HCT116 (cell line): ENCODE measurements around the gene WIPI1. TPM values are rescaled to one million over a fixed set of nuclear protein-coding genes. Genes with fewer than 3 reads are reported as not detected.

Source experiments
- ATAC-seq: fragments of 200-7000 bp; cut with Tn5 transposase; 2 replicates; pipeline ENCODE4 v1.9.1; 2020; ENCODE audit warnings: mild to moderate bottlenecking, moderate library complexity
- BruUV-seq: library from RNA; stranded (reverse); fragments of 400-500 nt; replicated peaks from 2 replicates; lab custom pipeline; 2021; lab: Mats Ljungman, UMichigan
- CTCF ChIA-PET: fragments of 300-600 bp; sonication (Branson Sonifier 250); formaldehyde crosslinking; loops from one replicate; lab custom pipeline; 2021; ENCODE audit warnings: antibody characterized with exemption; lab: Charles Lee
- POLR2A ChIA-PET: fragments of 300-600, 350-600 bp; sonication (Branson Sonifier 250); formaldehyde crosslinking; loops from one replicate; lab custom pipeline; 2021; ENCODE audit warnings: antibody characterized with exemption; lab: Charles Lee
- RAD21 ChIA-PET, 2 experiments: fragments of 300-600 bp; sonication (Branson Sonifier 250); formaldehyde crosslinking; loops; one replicate each; lab custom pipeline; 2023; ENCODE audit warnings: low total read pairs in 2 of 2; ENCODE audit not compliant: uncharacterized antibody in 2 of 2, unreplicated experiment in 2 of 2, low non-redundant PET in 1 of 2; lab: Charles Lee
- DNase-seq: peaks from one replicate; pipeline ENCODE4 v3.0.0-alpha.2; 2010; ENCODE audit warnings: low read depth, low spot score
- H2AFZ ChIP-seq: fragments of 200-600 bp; shearing (Covaris generic), sonication (generic); 2 replicates; pipeline ENCODE4 v1.6.1; 2017; ENCODE audit warnings: low read depth, mixed run types, mixed read lengths, antibody characterized with exemption, low read length; ENCODE audit not compliant: poor library complexity, severe bottlenecking
- H3K27ac ChIP-seq: 2 replicates; pipeline ENCODE4 v1.5.1; 2012; ENCODE audit warnings: low read depth, low read length
- H3K27me3 ChIP-seq: fragments of 200-600 bp; sonication (generic); 2 replicates; pipeline ENCODE4 v1.6.1; 2016; ENCODE audit warnings: mixed run types, low read length, mixed read lengths; ENCODE audit not compliant: insufficient read depth
- H3K36me3 ChIP-seq, 2 experiments: fragments of 200-500 bp in 1 of 2; fragments of 200-600 bp in 1 of 2; sonication (Bioruptor generic) in 1 of 2; sonication (generic) in 1 of 2; 2 replicates each; pipeline versions ENCODE4 v1.5.1 to v1.6.1; 2014 to 2016; ENCODE audit warnings: low read length in 2 of 2, inconsistent platforms in 1 of 2, mixed read lengths in 1 of 2, mixed run types in 1 of 2; ENCODE audit not compliant: insufficient read depth in 2 of 2, control insufficient read depth in 1 of 2
- H3K4me1 ChIP-seq, 2 experiments: fragments of 200-600 bp in 1 of 2; sonication (generic) in 1 of 2; 2 replicates each; pipeline versions ENCODE4 v1.5.1 to v1.6.1; 2012 to 2017; ENCODE audit warnings: low read length in 2 of 2, inconsistent platforms in 1 of 2, mild to moderate bottlenecking in 1 of 2, mixed read lengths in 1 of 2, mixed run types in 1 of 2, moderate library complexity in 1 of 2; ENCODE audit not compliant: insufficient read depth in 2 of 2, control insufficient read depth in 1 of 2
- H3K4me2 ChIP-seq: fragments of 200-600 bp; sonication (generic); 2 replicates; pipeline ENCODE4 v1.6.1; 2017; ENCODE audit warnings: mixed run types, low read length, mixed read lengths
- H3K4me3 ChIP-seq, 2 experiments: fragments of 200-600 bp in 1 of 2; sonication (generic) in 1 of 2; replicated peaks in 1 of 2; 2 replicates each; pipeline ENCODE4 v1.5.1; 2011 to 2016; ENCODE audit warnings: low read length in 2 of 2, control low read depth in 1 of 2, low read depth in 1 of 2, mild to moderate bottlenecking in 1 of 2, mixed read lengths in 1 of 2, mixed run types in 1 of 2
- H3K79me2 ChIP-seq: fragments of 200-600 bp; sonication (generic); 2 replicates; pipeline ENCODE4 v1.6.1; 2017; ENCODE audit warnings: mild to moderate bottlenecking, mixed run types, low read length, moderate library complexity, mixed read lengths; ENCODE audit not compliant: insufficient read depth
- H3K9ac ChIP-seq: fragments of 200-600 bp; sonication (generic); 2 replicates; pipeline ENCODE4 v1.6.1; 2016; ENCODE audit warnings: low read length, mixed read lengths
- H3K9me2 ChIP-seq: fragments of 200-600 bp; sonication (generic), shearing (Covaris generic); 2 replicates; pipeline ENCODE4 v1.6.1; 2017; ENCODE audit warnings: mixed run types, mild to moderate bottlenecking, moderate library complexity; ENCODE audit not compliant: insufficient read depth
- H3K9me3 ChIP-seq, 2 experiments: fragments of 200-500 bp in 1 of 2; fragments of 200-600 bp in 1 of 2; sonication (Bioruptor generic) in 1 of 2; sonication (generic) in 1 of 2; 2 replicates each; pipeline ENCODE4 v1.6.1; 2014 to 2017; ENCODE audit warnings: low read length in 2 of 2, mixed read lengths in 2 of 2, inconsistent platforms in 1 of 2, low read depth in 1 of 2, mild to moderate bottlenecking in 1 of 2, mixed run types in 1 of 2, moderate library complexity in 1 of 2; ENCODE audit not compliant: control insufficient read depth in 1 of 2, insufficient read depth in 1 of 2
- H4K20me1 ChIP-seq: fragments of 200-600 bp; sonication (generic), shearing (Covaris generic); 2 replicates; pipeline ENCODE4 v1.6.1; 2017; ENCODE audit warnings: mixed run types, mild to moderate bottlenecking, moderate library complexity; ENCODE audit not compliant: insufficient read depth
- CBX3 ChIP-seq: IDR thresholded peaks from 2 replicates; pipeline ENCODE4 v1.6.1; 2012; ENCODE audit warnings: low read depth
- CTCF ChIP-seq, 3 experiments: fragments of 200-600 bp in 1 of 3; sonication (generic) in 1 of 3; IDR thresholded peaks in 2 of 3; conservative IDR thresholded peaks in 1 of 3; 2 replicates each; pipeline ENCODE4 v1.5.1; 2012 to 2017; ENCODE audit warnings: low read depth in 2 of 3, low read length in 2 of 3, antibody characterized with exemption in 1 of 3, borderline replicate concordance in 1 of 3, control low read depth in 1 of 3, mild to moderate bottlenecking in 1 of 3, mixed read lengths in 1 of 3, mixed run types in 1 of 3, moderate library complexity in 1 of 3; ENCODE audit not compliant: insufficient read depth in 1 of 3
- EZH2phosphoT487 ChIP-seq: fragments of 200-600 bp; IDR thresholded peaks from 2 replicates; pipeline ENCODE4 v1.6.1; 2018; ENCODE audit warnings: antibody characterized with exemption, borderline replicate concordance
- FOSL1 ChIP-seq: IDR thresholded peaks from 2 replicates; pipeline ENCODE4 v1.6.1; 2012; ENCODE audit warnings: low read depth
- RAD21 ChIP-seq: IDR thresholded peaks from 2 replicates; pipeline ENCODE4 v1.6.1; 2012; ENCODE audit warnings: low read depth, mild to moderate bottlenecking
- SIN3A ChIP-seq: IDR thresholded peaks from 2 replicates; pipeline ENCODE4 v1.6.1; 2012; ENCODE audit warnings: low read depth
- SP1 ChIP-seq: IDR thresholded peaks from 2 replicates; pipeline ENCODE4 v1.6.1; 2012; ENCODE audit warnings: low read depth
- SRF ChIP-seq: IDR thresholded peaks from 2 replicates; pipeline ENCODE4 v1.6.1; 2012; ENCODE audit warnings: low read depth
- TCF7L2 ChIP-seq: IDR thresholded peaks from 2 replicates; pipeline ENCODE4 v1.7.0; 2011; ENCODE audit warnings: borderline replicate concordance, inconsistent platforms; ENCODE audit not compliant: insufficient read depth, insufficient read length; ENCODE audit errors: extremely low read depth
- ZNF274 ChIP-seq: fragments of 200-500 bp; sonication (Bioruptor generic); IDR thresholded peaks from 2 replicates; pipeline ENCODE4 v1.6.1; 2014; ENCODE audit warnings: mild to moderate bottlenecking, low read depth, low read length, inconsistent platforms
- intact Hi-C: fragments of 100-400 bp; cut with micrococcal nuclease; formaldehyde crosslinking; loops from 2 replicates; pipeline ENCODE4 v1.10.0; 2022
- total RNA-seq: library from RNA; stranded (reverse); gene quantifications from one replicate; pipeline ENCODE4 v1.2.1, GENCODE V29; 2021; ENCODE audit not compliant: unreplicated experiment
- TF ChIP-seq, protein P1 (sequence below): IDR thresholded peaks from 2 replicates; pipeline ENCODE4 v1.6.1; 2011; ENCODE audit warnings: mild to moderate bottlenecking, low read length, moderate library complexity; ENCODE audit not compliant: insufficient replicate concordance; ENCODE audit errors: extremely low read depth
- TF ChIP-seq, protein P2 (sequence below): IDR thresholded peaks from 2 replicates; pipeline ENCODE4 v1.6.1; 2012; ENCODE audit warnings: low read depth

Gene WIPI1
- total RNA-seq, 1 experiment from 2014 or later = 21.5 TPM

GRCh38 chr17:68453991-68454665 lies 3.2 kb downstream of the WIPI1 start (continued):
- TF ChIP-seq, protein P1, sequence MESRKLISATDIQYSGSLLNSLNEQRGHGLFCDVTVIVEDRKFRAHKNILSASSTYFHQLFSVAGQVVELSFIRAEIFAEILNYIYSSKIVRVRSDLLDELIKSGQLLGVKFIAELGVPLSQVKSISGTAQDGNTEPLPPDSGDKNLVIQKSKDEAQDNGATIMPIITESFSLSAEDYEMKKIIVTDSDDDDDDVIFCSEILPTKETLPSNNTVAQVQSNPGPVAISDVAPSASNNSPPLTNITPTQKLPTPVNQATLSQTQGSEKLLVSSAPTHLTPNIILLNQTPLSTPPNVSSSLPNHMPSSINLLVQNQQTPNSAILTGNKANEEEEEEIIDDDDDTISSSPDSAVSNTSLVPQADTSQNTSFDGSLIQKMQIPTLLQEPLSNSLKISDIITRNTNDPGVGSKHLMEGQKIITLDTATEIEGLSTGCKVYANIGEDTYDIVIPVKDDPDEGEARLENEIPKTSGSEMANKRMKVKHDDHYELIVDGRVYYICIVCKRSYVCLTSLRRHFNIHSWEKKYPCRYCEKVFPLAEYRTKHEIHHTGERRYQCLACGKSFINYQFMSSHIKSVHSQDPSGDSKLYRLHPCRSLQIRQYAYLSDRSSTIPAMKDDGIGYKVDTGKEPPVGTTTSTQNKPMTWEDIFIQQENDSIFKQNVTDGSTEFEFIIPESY = no peak

- Histone ChIP-seq H2AFZ (no peak overlapping the region), H3K79me2 (no peaks in the 10 kb centered on the region), H3K9me3 (no peaks in the 10 kb centered on the region), H4K20me1 (no peaks in the 10 kb centered on the region), H3K27me3 (no peaks in the 10 kb centered on the region), H3K4me1 (peaks cover 7 to 19% of the 10 kb centered on the region in 2 experiments), H3K9ac (no peak overlapping the region), H3K4me3 (no peak overlapping the region), H3K4me2 (no peak overlapping the region), H3K27ac (no peak overlapping the region), H3K36me3 (no peaks in the 10 kb centered on the region), H3K9me2 (no peaks in the 10 kb centered on the region)
- ChIA-PET POLR2A (no interaction called here), CTCF (interaction anchor here (1.4 kb wide), 1 partner anchor 10 kb away, joined by 4 read pairs; no protein-coding TSS in a partner anchor), RAD21 (no interaction called here)
- intact Hi-C loops = no loop called here
- TF ChIP-seq TCF7L2 (no peak), ZNF274 (no peak), RAD21 (no peak), SRF (no peak), SP1 (no peak), CTCF (IDR thresholded peaks at IDR 0.05 in 2 of 3, conservative IDR thresholded peaks at IDR 0.05 in 1 of 3; ENCODE audit: borderline replicate concordance in 1 of 3, insufficient read depth in 1 of 3, low read depth in 2 of 3, low read length in 2 of 3) (no peak), FOSL1 (no peak), SIN3A (no peak), EZH2phosphoT487 (no peak), CBX3 (no peak)
- TF ChIP-seq, protein P1 = no peak
- TF ChIP-seq, protein P2, sequence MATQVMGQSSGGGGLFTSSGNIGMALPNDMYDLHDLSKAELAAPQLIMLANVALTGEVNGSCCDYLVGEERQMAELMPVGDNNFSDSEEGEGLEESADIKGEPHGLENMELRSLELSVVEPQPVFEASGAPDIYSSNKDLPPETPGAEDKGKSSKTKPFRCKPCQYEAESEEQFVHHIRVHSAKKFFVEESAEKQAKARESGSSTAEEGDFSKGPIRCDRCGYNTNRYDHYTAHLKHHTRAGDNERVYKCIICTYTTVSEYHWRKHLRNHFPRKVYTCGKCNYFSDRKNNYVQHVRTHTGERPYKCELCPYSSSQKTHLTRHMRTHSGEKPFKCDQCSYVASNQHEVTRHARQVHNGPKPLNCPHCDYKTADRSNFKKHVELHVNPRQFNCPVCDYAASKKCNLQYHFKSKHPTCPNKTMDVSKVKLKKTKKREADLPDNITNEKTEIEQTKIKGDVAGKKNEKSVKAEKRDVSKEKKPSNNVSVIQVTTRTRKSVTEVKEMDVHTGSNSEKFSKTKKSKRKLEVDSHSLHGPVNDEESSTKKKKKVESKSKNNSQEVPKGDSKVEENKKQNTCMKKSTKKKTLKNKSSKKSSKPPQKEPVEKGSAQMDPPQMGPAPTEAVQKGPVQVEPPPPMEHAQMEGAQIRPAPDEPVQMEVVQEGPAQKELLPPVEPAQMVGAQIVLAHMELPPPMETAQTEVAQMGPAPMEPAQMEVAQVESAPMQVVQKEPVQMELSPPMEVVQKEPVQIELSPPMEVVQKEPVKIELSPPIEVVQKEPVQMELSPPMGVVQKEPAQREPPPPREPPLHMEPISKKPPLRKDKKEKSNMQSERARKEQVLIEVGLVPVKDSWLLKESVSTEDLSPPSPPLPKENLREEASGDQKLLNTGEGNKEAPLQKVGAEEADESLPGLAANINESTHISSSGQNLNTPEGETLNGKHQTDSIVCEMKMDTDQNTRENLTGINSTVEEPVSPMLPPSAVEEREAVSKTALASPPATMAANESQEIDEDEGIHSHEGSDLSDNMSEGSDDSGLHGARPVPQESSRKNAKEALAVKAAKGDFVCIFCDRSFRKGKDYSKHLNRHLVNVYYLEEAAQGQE = no peak
- TF ChIP-seq, all 23 proteins: peak for 0
- BruUV-seq = no TSS peak
- DNase-seq (no peak), ATAC-seq (no peak)
Measured at GRCh38 chr17:68452724-68453290, 4.5 kb downstream of the WIPI1 start.
